GM12878 (cell line): Measurements from ENCODE around the gene RAB10. TPM values are rescaled to one million over a fixed set of nuclear protein-coding genes. Genes with fewer than 3 reads are reported as not detected.

Experiments used
- ATAC-seq: fragments of 200-7000 bp; cut with Tn5 transposase; 3 replicates; pipeline ENCODE4 v1.9.1; 2020; ENCODE audit warnings: mild to moderate bottlenecking, moderate library complexity
- BruUV-seq: library from RNA; stranded (reverse); fragments of 400-500 nt; replicated peaks from 2 replicates; lab custom pipeline; 2021; lab: Mats Ljungman, UMichigan
- CTCF ChIA-PET: fragments of 300-600 bp; sonication (Branson Sonifier 250); formaldehyde crosslinking; extraction: SDS; loops from one replicate; lab custom pipeline; 2021; ENCODE audit warnings: inconsistent platforms; lab: Yijun Ruan, JAX
- POLR2A ChIA-PET: fragments of 350-600 bp; formaldehyde crosslinking; extraction: SDS; loops from one replicate; lab custom pipeline; 2021; ENCODE audit warnings: inconsistent platforms; lab: Charles Lee
- RAD21 ChIA-PET: fragments of 300-600 bp; sonication (Branson Sonifier 250); formaldehyde crosslinking; loops from one replicate; lab custom pipeline; 2023; ENCODE audit warnings: antibody characterized with exemption; ENCODE audit not compliant: unreplicated experiment; lab: Charles Lee
- SMC1A ChIA-PET: fragments of 300-600 bp; sonication (Branson Sonifier 250); formaldehyde crosslinking; loops from one replicate; lab custom pipeline; 2023; ENCODE audit not compliant: unreplicated experiment, uncharacterized antibody; lab: Charles Lee
- DNase-seq: peaks from one replicate; pipeline ENCODE4 v3.0.0-alpha.2; 2011; ENCODE audit warnings: low read depth, low spot score
- FAIRE-seq: peaks from 3 replicates; lab custom pipeline; 2011; peaks lifted over from hg19 to GRCh38; lab: Jason Lieb, UNC
- H2AFZ ChIP-seq: 2 replicates; pipeline ENCODE4 v1.6.0; 2011; ENCODE audit warnings: low read depth, low read length, control low read depth; ENCODE audit not compliant: control insufficient read depth
- H3K27ac ChIP-seq: 2 replicates; pipeline ENCODE4 v1.5.1; 2011; ENCODE audit warnings: control low read depth; ENCODE audit not compliant: control insufficient read depth, insufficient read depth
- H3K27me3 ChIP-seq, 2 experiments: replicated peaks in 1 of 2; 2 replicates each; pipeline versions ENCODE4 v1.6.0 to v1.6.1; 2011; ENCODE audit warnings: low read length in 1 of 2; ENCODE audit not compliant: control insufficient read depth in 2 of 2, insufficient read depth in 2 of 2
- H3K36me3 ChIP-seq, 2 experiments: 2 replicates each; pipeline ENCODE4 v1.5.1; 2011; ENCODE audit warnings: low read length in 1 of 2; ENCODE audit not compliant: control insufficient read depth in 2 of 2, insufficient read depth in 2 of 2
- H3K4me1 ChIP-seq: 2 replicates; pipeline ENCODE4 v1.6.1; 2011; ENCODE audit warnings: mild to moderate bottlenecking, low read length, moderate library complexity, mixed read lengths; ENCODE audit not compliant: control insufficient read depth, insufficient read depth
- H3K4me2 ChIP-seq: 2 replicates; pipeline ENCODE4 v1.6.0; 2011; ENCODE audit warnings: control low read depth; ENCODE audit not compliant: control insufficient read depth, insufficient read depth
- H3K4me3 ChIP-seq: fragments of 200-600 bp; sonication (generic); 2 replicates; pipeline ENCODE4 v1.5.1; 2016
- H3K79me2 ChIP-seq: 2 replicates; pipeline ENCODE4 v1.6.0; 2011; ENCODE audit warnings: low read length; ENCODE audit not compliant: control insufficient read depth, insufficient read depth
- H3K9ac ChIP-seq: 2 replicates; pipeline ENCODE4 v1.8.0; 2011; ENCODE audit warnings: low read length, control low read depth, mixed read lengths; ENCODE audit not compliant: control insufficient read depth, insufficient read depth
- H3K9me3 ChIP-seq: replicated peaks from 3 replicates; pipeline ENCODE4 v1.5.1; 2011; ENCODE audit warnings: mild to moderate bottlenecking, low read length; ENCODE audit not compliant: control insufficient read depth, insufficient read depth
- H4K20me1 ChIP-seq: 2 replicates; pipeline ENCODE4 v1.6.0; 2011; ENCODE audit not compliant: control insufficient read depth, insufficient read depth
- POLR2A ChIP-seq: IDR thresholded peaks from 2 replicates; pipeline ENCODE4 v1.6.1; 2011; ENCODE audit warnings: low read depth, mild to moderate bottlenecking, low read length
- TAF1 ChIP-seq: IDR thresholded peaks from 2 replicates; pipeline ENCODE4 v1.6.1; 2011; ENCODE audit warnings: mild to moderate bottlenecking, low read depth, low read length, borderline replicate concordance
- WGBS: methylation state at CpG from one replicate; pipeline ENCODE4 v1.1.6; 2016; ENCODE audit warnings: low lambda C conversion rate; ENCODE audit not compliant: insufficient replicate concordance, insufficient coverage; ENCODE audit errors: missing lambda C conversion rate; 5-methylcytosine and 5-hydroxymethylcytosine counted together
- in situ Hi-C: fragments of 300-500 bp; cut with MboI; formaldehyde crosslinking; loops from 9 replicates; pipeline ENCODE4 v1.14.3; 2018; ENCODE audit warnings: mixed read lengths
- intact Hi-C: fragments of 100-400 bp; cut with micrococcal nuclease; formaldehyde crosslinking; loops from one replicate; pipeline ENCODE4 v1.14.2; 2022; ENCODE audit not compliant: unreplicated experiment
- polyA plus RNA-seq, 11 experiments: library from polyadenylated mRNA; depleted of rRNA in 4 of 11; unstranded in 6 of 11; stranded (reverse) in 5 of 11; fragments of >200 nt; fragmentation: Nextera tagmentation in 4 of 11; fragmentation: Illumina TruSeq in 1 of 11; extraction: Ambion mirVana in 4 of 11; extraction: Trizol in 1 of 11; gene quantifications; 1 replicate in 1 of 11; 2 replicates in 10 of 11; pipeline versions ENCODE4 v1.2.1 to v1.2.3, GENCODE V29; 2011 to 2016; ENCODE audit warnings: inconsistent platforms in 2 of 11, missing spikeins in 2 of 11, low read depth in 1 of 11
- total RNA-seq, 4 experiments: library from RNA; depleted of rRNA in 3 of 4; stranded (reverse); fragments of >200 nt in 3 of 4; fragmentation: Illumina TruSeq in 1 of 4; extraction: Trizol in 1 of 4; gene quantifications; 2 replicates each; pipeline versions ENCODE4 v1.2.1 to v1.2.3, GENCODE V29; 2013 to 2021
- TF ChIP-seq, protein P1 (sequence below): IDR thresholded peaks from 2 replicates; pipeline ENCODE4 v1.6.1; 2011; ENCODE audit warnings: borderline replicate concordance, low read depth, mild to moderate bottlenecking, moderate library complexity, low read length; ENCODE audit not compliant: insufficient read depth, poor library complexity, severe bottlenecking

The RAB10 gene
- total and polyA plus RNA-seq, 10 of the 15 experiments (the other 5 are each of a cell fraction or from before 2014, with no cell fraction given), result 13.3 to 109 (median 82.0) TPM

DNA sequence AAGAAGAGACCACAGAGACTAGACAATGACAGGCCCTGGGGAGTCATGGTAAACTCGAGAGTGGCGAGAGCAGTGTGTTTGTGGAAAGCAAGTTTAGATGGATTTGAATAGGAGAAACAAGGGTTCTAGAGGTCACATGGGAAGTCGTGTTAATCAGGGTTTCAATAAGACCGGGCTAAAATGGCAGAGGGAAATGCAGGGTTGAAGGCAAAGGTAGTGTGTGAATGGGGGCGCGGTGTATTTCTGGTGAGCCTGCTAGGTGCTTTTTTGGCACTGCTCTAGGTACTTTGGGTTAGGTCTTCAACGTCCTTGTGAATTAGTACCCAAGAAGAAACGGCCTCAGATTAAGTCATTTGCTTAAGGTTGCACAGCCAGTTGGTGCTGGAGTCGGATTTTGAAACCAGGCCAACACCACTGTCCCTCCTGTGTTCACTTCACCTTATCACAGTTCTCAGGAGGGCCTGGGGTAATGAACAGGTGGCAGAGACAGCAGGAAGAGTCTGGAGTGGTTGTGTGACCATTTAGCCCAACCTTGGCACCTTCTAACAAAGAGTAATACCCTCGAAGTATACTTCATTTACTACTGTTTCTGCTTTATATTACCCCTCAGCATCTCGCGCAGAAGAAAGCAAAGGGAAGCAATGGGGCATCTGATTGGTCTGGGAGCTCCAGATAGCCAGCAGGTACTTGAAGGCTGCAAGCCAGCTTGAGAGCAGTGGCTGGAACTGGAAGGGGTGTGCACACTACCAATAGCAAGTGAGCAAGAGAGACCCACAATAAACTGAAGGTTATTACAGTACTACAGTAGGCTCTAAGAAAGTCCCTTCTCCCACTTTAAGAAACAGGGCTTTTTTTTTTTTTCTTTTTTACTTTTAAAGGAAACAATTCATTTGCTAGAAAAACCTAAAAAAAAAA, 105.6 kb downstream of the RAB10 start:
- Histone ChIP-seq H3K36me3 (peaks cover 0 to 14% of the 10 kb centered on the region in 2 experiments; a peak in 1 of 4 replicates), H3K9ac (no peak overlapping the region), H3K27ac (no peak overlapping the region), H3K9me3 (no peaks in the 10 kb centered on the region), H3K4me1 (no peaks in the 10 kb centered on the region), H3K27me3 (no peaks in the 10 kb centered on the region), H3K79me2 (no peaks in the 10 kb centered on the region), H2AFZ (no peak overlapping the region), H3K4me3 (no peak overlapping the region), H3K4me2 (no peak overlapping the region), H4K20me1 (no peaks in the 10 kb centered on the region)
- ChIA-PET RAD21 (interaction anchor here (1.0 to 1.5 kb wide), 2 partner anchors 51 to 148 kb away, joined by 3 read pairs; no protein-coding TSS in a partner anchor), SMC1A (interaction anchor here (0.6 kb wide), 1 partner anchor 148 kb away, joined by 5 read pairs; no protein-coding TSS in a partner anchor), POLR2A (interaction anchor here (0.7 kb wide), 2 partner anchors 55 to 94 kb away, joined by 3 to 5 read pairs; no protein-coding TSS in a partner anchor), CTCF (interaction anchor here (0.7 to 0.9 kb wide), 2 partner anchors 10 to 147 kb away, joined by 4 to 5 read pairs; no protein-coding TSS in a partner anchor)
- ATAC-seq, result no peak; the same call in 2 of the 3 replicates
- no peak for DNase-seq
- TF ChIP-seq, protein P1, sequence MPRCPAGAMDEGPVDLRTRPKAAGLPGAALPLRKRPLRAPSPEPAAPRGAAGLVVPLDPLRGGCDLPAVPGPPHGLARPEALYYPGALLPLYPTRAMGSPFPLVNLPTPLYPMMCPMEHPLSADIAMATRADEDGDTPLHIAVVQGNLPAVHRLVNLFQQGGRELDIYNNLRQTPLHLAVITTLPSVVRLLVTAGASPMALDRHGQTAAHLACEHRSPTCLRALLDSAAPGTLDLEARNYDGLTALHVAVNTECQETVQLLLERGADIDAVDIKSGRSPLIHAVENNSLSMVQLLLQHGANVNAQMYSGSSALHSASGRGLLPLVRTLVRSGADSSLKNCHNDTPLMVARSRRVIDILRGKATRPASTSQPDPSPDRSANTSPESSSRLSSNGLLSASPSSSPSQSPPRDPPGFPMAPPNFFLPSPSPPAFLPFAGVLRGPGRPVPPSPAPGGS, result peak; percentile 20
- TF ChIP-seq POLR2A, result peak; percentile 14; the same call in 1 of the 2 replicates
- no peak for TF ChIP-seq TAF1
- no peak for FAIRE-seq
- intact Hi-C loops, result no loop called here
- BruUV-seq, result no TSS peak
- WGBS, result 80% methylated on average over 12 of the region's 12 CpGs
- in situ Hi-C loops, result loop anchor here (10.0 kb wide), 1 partner anchor 285 kb away; no protein-coding TSS in a partner anchor
